Stimulated activated CD4-positive, alpha-beta T cell treated with anti-CD3 and anti-CD28 coated beads, Interleukin-15, amount 100 ng/mL, for 1 hour (primary cell): ENCODE results near the gene MPG.

Source experiments
- DNase-seq, 2 donors: peaks; one replicate each; pipeline ENCODE4 v3.0.0-alpha.2; 2020; ENCODE audit warnings: low read depth in 1 of 2, low spot score in 1 of 2

MPG gene

GRCh38 chr16:50769-51591 is 27.0 kb upstream of the MPG start:
- DNase-seq: no peak

GRCh38 chr16:53346-54236 is 24.4 kb upstream of the MPG start, which contains the start of the genes POLR3K and SNRNP25:
Gene POLR3K (minus strand): TSS chr16:53608. CDS start chr16:53586, 22 bp downstream.
Gene SNRNP25 (plus strand): TSS chr16:53828. CDS start chr16:54017, 189 bp downstream.
- DNase-seq: peak; percentile 97

GRCh38 chr16:54237-54581 is 23.8 kb upstream of the MPG start:
- no peak for DNase-seq

GRCh38 chr16:55571-56136 is 22.4 kb upstream of the MPG start:
- DNase-seq: no peak

- DNase-seq: no peak
Measured at GRCh38 chr16:56231-56927, 21.6 kb upstream of the MPG start.

- no peak for DNase-seq
Measured at GRCh38 chr16:57711-58110, 20.3 kb upstream of the MPG start.

GRCh38 chr16:58491-59439 is 19.3 kb upstream of the MPG start:
- DNase-seq: no peak

- no peak for DNase-seq
Measured at GRCh38 chr16:59440-60059, 18.5 kb upstream of the MPG start.

- no peak for DNase-seq
Measured at GRCh38 chr16:60166-60565, 17.9 kb upstream of the MPG start.

- DNase-seq: no peak
Measured at GRCh38 chr16:60929-61878, 16.8 kb upstream of the MPG start.

GRCh38 chr16:61879-62281 is 16.1 kb upstream of the MPG start:
- DNase-seq: no peak

- DNase-seq: no peak
Measured at GRCh38 chr16:62283-62967, 15.6 kb upstream of the MPG start.

- no peak for DNase-seq
Measured at GRCh38 chr16:62968-63391, 15.0 kb upstream of the MPG start.

GRCh38 chr16:63466-63865 is 14.6 kb upstream of the MPG start:
- DNase-seq: no peak

- no peak for DNase-seq
Measured at GRCh38 chr16:63998-64913, 13.8 kb upstream of the MPG start.

- no peak for DNase-seq
Measured at GRCh38 chr16:64914-65255, 13.1 kb upstream of the MPG start.

GRCh38 chr16:65745-66144 is 12.3 kb upstream of the MPG start:
- DNase-seq: peak; percentile 67 to 81
